ENCODE measurements around the gene PLPP4. TPM values are rescaled to one million over a fixed set of nuclear protein-coding genes. Genes with fewer than 3 reads are reported as not detected.

The PLPP4 gene
- total RNA-seq = 29.1 TPM

GRCh38 chr10:120456626-120457430, at the start of gene PLPP4:
Gene PLPP4, plus strand, starts transcription at chr10:120457227. Its CDS starts 79 bp downstream, at chr10:120457306.

